ENCODE measurements around the gene ZEB2.
A peak's percentile ranks its signal among the peaks of the same experiment; 100 is the strongest.

ZEB2 gene

GRCh38 chr2:144446136-144446535 lies 73.8 kb downstream of the ZEB2 start:
- DNase-seq = no peak

GRCh38 chr2:144445196-144445595 lies 74.7 kb downstream of the ZEB2 start:
- DNase-seq = peak; percentile 33

DNA sequence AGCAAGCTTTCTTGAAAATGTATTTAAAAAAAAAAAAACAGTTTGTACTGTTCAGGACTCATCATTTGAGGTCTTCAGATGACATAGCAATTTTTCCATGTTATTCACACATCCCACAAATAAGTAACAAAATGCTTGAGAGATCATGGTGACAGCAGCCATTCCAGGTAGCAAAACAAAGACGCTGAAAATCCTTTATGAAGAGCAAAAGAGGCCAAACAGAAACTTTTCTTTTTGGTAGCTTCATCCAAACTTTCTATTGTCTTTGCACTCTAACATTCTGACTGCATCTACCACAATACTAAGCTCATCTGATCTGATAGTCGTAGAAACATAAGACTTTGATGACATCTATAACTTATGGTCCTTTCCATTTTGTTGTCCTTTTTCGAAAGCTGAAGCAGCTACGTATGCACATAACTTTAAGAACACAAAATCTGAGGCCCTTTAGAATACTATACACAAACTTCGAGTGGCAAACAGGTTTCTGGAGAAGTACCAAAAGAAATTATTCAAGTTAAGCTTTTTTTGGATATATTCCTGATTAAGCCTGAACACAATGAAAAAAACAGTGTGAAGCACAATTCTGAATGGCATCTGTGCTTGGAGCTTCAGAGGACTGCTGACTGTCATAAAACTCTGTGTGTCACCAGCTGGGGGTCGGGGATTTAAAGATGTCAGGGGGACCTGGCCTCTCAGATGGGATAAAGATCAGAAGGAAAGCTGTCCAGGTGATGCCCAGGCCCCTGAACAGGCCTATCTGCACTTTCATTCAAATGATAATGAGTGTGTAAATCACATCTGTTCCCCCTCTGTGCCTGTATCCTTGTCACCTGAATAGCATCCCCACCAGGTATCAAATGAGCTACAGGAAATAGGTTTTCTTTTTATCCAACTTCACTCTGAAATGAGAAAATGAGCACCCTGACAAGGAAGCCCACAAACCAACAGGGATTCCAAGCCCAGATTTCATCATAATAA lies 75.8 kb downstream of the ZEB2 start:
- DNase-seq = no peak

GRCh38 chr2:144441711-144442141 lies 78.2 kb downstream of the ZEB2 start:
- DNase-seq = no peak

DNA sequence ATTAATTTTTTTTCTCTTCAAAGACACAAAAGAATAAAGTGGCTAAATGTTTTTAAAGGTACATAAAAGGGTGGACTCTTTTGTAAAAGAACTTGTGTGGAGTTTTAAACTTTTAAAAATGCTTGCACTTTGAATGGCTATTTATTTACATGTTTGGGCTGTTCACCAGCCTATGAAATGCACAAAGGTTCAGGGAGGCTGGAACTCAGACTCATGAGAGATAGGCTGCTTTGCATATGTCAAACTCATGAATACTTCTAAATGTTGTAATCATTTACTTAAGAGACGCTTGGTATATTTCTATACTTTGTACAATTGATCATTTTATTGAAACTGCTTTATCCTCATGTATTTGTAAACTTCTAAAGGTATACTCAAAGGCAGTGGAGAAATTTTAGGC lies 79.9 kb downstream of the ZEB2 start:
- DNase-seq = no peak

- DNase-seq = peak; percentile 75
Observed at GRCh38 chr2:144438801-144439631, 80.9 kb downstream of the ZEB2 start.

DNA sequence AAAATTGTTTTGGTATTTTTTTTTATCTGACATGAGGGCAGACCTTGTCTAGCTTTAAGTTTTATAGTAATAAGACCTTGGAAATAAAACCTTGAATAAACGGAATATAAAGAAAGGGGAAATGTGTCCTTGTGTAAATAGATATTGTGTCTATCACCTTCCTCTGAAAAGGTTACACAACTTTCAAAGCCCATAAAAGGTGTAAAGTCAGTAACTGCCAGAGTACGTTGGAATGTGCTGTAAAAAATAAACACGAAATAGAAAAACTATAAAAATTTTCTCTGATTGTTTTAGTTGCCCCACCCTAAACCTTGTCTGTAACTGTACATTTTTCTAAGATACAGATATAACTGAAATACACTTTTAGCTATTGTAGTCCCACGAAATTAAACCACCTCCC lies 82.3 kb downstream of the ZEB2 start:
- no peak for DNase-seq

- no peak for DNase-seq
Observed at GRCh38 chr2:144434425-144435222, 85.3 kb downstream of the ZEB2 start.

DNA sequence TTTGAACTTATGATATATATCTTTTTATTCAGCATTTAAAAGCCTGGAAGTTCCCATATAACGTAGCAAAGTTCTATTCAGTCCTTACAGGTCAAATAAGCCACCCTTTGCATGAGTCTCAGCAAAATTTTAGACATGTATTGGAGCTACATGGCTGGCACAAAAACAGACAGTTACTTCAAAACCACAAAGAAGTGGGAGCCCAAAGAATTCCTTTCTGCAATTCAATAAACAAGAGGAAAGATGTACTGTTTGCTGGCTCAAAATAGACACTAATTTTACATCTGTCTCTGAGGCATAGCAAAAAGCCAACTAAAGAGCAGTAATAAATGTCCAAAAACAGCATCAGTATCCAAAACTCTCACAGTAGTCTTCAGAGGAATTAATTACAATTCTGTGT lies 87.0 kb downstream of the ZEB2 start:
- no peak for DNase-seq

DNA sequence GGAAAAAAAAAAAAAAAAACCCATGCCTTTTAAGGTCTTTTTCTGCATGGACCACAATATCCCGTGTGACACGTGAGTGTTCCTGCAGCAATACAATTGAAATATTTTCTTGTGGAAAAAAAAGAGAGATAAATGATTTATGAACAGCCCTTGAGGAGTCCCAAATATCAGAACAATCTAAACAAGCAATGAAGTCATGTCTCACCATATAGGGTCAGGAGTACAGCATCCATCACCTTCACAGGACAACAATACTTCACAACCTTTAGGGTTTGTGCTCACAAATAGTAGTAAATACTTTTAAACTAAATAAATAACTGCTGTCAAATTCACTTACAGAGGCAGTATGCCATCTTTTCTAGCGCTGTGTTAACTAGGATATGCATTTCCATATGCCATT lies 87.9 kb downstream of the ZEB2 start:
- DNase-seq = no peak

DNA sequence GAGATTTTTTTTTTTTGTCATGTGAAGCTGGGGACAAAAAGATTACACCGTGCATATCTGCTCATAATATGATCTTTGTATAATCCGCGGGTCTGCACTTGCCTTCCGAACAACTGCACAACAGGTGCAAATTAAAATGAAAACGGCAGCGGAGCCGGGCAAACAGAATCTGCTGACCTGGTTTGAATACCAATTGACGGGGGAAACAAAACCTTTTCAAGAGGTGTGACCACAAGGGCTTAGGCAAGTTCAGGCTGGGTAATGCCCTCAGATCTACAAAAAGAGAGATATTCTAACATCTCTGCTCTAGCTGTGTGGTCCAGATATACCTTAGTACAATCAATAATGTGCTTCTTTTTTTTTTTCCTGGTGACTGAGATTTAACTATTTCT lies 88.5 kb downstream of the ZEB2 start:
- peak; percentile 25 for DNase-seq

DNA sequence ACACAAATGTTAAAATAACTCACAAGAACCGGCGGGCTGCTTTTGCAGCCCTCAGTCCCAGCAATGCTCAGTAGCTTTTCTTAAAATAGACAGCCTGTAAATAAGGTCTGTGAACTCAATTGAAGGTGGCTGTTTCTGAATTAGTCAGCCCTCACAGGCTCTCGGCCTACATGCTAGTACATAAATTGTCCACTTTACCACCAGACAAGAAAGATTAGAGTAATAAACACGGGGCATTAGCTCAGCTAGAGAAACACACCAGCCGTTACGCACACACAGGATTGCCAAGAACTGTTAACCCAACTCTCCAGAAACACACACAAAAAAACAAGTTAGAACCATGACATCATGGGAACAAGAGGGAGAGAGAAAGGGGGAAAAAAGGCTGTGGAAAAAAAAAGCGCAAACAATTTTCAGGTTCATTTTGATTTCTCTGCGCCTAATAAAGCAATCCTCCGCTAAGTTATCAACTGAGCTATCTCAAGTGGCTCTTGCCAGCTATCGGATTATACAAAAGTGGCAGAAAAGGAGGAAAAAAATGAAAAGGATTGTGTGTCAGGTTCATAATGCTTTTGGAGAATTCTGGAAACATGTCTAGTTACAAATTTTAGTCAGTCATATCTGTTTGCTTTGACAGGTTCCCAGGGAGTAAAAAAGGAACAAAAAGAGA lies 89.1 kb downstream of the ZEB2 start:
- DNase-seq = no peak

DNA sequence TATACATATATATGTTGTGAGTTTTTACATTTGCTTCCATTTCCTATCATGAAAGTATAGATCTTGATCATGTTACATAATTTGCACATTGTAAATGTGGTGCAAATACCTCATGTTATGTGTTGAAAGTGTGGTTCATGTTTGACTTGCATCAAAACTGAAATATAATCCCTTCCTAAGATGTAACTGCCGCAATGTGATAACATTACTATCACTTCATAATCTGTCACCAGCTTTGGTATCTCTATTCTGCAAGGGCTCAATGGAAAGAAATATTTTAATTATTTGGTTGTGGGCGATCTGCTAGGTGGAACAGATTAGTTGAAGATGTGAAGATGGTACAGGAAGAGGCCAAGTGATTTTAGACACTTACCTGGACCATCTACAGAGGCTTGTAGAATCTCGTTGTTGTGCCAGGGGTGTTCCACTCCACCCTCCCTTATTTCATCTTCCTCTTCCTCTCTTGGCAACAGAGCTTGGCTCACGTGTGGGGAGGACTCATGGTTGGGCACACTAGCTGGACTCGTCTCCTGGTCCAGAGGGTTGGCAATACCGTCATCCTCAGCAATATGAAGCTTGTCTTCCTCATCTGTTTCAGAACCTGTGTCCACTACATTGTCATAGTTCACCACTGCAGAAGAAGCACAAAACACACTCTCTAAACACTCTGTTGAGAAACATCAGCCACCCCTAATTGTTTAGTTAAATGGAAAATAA lies 90.4 kb downstream of the ZEB2 start:
- no peak for DNase-seq

DNA sequence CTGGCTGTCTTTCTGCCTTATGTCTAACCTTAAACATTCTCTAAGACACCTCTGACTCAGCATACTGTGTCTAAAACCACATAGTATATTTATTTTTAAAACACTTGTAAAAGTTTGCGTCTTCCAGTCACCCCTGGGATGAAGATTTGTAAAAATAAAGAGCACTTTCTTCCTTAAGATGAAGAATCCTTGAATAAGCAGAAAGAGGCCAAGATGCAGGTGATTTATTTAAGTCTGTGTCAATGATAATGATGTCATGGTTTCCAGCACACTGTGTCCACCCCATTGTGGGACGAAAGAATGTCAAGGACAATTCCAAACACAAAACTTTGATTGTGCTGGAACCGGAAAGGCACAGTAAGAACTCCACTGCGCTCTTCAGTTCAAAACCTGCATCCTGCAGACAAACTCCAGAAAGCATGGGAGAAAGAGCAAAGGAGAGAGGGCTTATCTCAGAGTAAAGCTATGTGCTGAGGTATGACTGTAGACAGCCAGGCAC lies 92.9 kb downstream of the ZEB2 start:
- DNase-seq = no peak

GRCh38 chr2:144426355-144426754 lies 93.6 kb downstream of the ZEB2 start:
- DNase-seq = no peak

DNA sequence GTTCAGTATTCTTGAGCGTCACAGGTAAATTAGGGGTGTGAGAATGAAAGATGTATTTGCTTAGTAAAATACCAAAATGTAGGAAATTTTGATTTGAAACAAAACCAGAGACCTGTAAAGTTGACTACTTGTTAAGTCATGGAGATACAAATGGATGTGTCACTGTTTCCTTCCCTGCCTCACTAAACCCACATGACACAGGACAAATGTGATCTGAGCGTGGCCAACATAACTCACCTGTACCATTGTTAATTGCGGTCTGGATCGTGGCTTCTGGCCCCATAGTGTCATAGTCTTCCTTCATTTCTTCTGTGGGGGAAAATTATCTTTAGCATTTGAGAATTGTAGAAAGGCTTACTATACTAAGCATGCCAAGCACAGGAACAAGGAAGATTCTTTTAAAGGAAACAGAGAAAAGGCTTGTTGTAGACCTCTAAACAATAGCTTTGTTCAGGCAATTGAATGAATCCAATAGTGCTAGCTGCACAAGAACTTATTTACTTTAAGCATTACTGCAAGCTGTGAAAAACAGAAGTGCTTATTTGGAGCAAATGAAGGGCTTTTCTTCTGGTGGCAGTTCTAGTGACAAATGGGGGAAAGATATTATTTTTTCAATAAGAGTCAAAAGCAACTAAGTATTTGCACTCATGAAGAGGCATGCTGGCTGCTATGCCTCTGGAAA lies 95.2 kb downstream of the ZEB2 start:
- DNase-seq = no peak

GRCh38 chr2:144421606-144422510 lies 98.1 kb downstream of the ZEB2 start:
- no peak for DNase-seq

DNA sequence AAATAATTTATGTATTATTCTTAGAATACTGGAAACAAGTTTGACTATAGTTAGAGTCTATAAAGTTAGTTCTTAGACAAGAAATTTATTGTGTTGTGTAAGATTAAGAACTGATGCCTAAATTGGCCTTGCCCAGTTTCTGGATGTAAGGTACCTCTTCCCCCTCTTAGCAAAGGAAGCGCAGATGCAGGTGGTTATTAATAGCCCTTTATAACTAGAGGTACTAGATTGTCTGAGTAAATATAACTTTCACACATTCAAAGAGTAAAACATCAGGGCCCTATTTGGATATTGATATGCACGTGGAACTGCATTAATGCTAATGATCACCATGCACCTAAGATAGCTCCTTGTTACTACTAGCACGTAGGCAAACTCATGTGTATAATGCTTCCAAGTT lies 100.7 kb downstream of the ZEB2 start:
- no peak for DNase-seq

DNA sequence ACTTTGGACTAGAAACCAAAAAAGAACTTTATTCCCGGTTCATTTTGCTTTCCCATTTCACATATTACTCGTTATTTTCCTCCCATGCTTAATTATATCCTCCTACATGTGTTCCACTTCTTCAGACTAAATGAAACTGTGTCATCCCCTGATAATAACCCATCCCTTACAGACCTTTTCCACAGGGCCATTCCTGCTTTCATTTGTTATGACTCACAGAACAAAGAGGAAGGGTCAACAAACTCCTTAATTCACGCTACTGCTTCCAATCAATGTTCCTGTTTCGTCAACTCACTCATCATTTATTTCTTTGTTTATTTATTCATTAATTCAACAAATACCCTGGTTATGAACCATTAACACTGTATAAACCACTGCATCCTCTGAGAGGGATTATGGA lies 104.5 kb downstream of the ZEB2 start:
- no peak for DNase-seq

DNA sequence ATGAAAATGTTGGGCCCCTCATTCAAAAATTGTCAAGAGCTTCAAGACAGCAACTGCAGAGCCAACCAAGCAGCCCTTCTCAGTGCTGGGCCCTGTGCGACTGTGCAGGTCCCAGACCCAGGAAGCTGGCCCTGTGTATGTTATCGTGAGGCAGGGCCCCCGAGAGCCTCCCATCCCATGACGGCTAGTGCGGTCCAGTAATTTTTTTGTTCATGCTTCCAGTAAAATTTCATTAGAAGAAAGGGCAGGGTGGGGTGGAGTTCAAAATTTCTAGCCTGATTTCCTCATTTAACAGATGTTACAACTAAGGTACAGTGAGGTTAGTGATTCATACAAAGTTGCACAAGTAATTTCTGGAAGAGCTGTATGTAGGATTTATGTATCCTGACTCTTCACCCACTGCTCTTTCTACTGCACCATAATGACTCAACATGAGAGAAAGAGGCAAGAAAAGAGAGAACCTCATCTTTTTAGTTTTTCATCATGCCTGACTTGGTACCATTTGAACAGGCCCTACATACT lies 105.5 kb downstream of the ZEB2 start:
- DNase-seq = no peak

All from COR-L47 (cell line).